HepG2 (cell line): ENCODE measurements around the gene BMP6.

Source experiments
- ATF1 ChIP-seq: IDR thresholded peaks from 2 replicates; pipeline ENCODE4 v1.6.1; 2016; ENCODE audit warnings: mild to moderate bottlenecking, control low read depth
- ATM ChIP-seq: fragments of 450-650 bp; IDR thresholded peaks from 2 replicates; pipeline ENCODE4 v1.7.1; 2017; ENCODE audit warnings: mild to moderate bottlenecking, borderline replicate concordance
- BATF2 ChIP-seq: sonication (generic); formaldehyde crosslinking; IDR thresholded peaks from 2 replicates; pipeline ENCODE4 v1.8.0; 2022; ENCODE audit warnings: mild to moderate bottlenecking, missing genetic modification reagents, moderate library complexity
- CHD4 ChIP-seq: fragments of 200-600 bp; sonication (generic); IDR thresholded peaks from 2 replicates; pipeline ENCODE4 v1.7.0; 2017; ENCODE audit warnings: mild to moderate bottlenecking, low read length, borderline replicate concordance
- ERF ChIP-seq: IDR thresholded peaks from 2 replicates; pipeline ENCODE4 v1.6.1; 2018; ENCODE audit warnings: missing biosample characterization, missing genetic modification reagents
- EZH2 ChIP-seq: conservative IDR thresholded peaks from 2 replicates; pipeline ENCODE4 v1.6.1; 2012; ENCODE audit warnings: mild to moderate bottlenecking, low read depth, low read length, moderate library complexity
- ZNF564 ChIP-seq: sonication (generic); formaldehyde crosslinking; IDR thresholded peaks from 2 replicates; pipeline ENCODE4 v1.8.1; 2023; ENCODE audit warnings: mild to moderate bottlenecking, missing genetic modification reagents
- ZNF576 ChIP-seq: sonication (generic); formaldehyde crosslinking; IDR thresholded peaks from 2 replicates; pipeline ENCODE4 v1.4.0; 2020; ENCODE audit warnings: mild to moderate bottlenecking, missing genetic modification reagents
- ZSCAN25 ChIP-seq: sonication (generic); formaldehyde crosslinking; IDR thresholded peaks from 2 replicates; pipeline ENCODE4 v1.8.0; 2022; ENCODE audit warnings: mild to moderate bottlenecking, missing genetic modification reagents
- TF ChIP-seq, protein P1 (sequence below): sonication (generic); formaldehyde crosslinking; IDR thresholded peaks from 2 replicates; pipeline ENCODE4 v1.4.0; 2020; ENCODE audit warnings: mild to moderate bottlenecking, missing genetic modification reagents

DNA sequence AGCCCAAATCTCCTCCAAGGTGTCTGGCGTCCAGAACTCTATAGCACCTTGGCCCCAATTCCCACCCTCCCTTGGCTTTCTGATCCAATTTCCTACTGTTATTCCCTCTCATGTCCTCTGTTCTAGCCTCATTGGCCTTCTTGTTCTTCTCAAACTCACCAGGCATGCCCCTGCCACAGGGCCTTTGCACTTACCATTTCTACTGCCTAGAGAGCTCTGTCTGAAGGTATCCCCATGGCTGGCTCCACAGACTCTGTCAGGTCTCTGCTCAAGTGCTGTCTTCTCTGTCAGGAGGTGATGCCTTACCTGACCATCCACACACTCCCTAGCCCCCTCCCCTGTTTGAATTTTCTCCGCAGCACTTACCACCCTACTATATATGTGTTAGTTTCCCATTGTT, 5.6 kb upstream of the BMP6 start:
- TF ChIP-seq BATF2 (CRISPR knock-in tag) (no peak), ATF1 (CRISPR knock-in tag) (no peak), ZNF576 (CRISPR knock-in tag) (no peak), ZSCAN25 (no peak), ZNF564 (no peak), EZH2 (no peak), CHD4 (no peak), ATM (no peak), ERF (CRISPR knock-in tag) (no peak)
- TF ChIP-seq, protein P1, sequence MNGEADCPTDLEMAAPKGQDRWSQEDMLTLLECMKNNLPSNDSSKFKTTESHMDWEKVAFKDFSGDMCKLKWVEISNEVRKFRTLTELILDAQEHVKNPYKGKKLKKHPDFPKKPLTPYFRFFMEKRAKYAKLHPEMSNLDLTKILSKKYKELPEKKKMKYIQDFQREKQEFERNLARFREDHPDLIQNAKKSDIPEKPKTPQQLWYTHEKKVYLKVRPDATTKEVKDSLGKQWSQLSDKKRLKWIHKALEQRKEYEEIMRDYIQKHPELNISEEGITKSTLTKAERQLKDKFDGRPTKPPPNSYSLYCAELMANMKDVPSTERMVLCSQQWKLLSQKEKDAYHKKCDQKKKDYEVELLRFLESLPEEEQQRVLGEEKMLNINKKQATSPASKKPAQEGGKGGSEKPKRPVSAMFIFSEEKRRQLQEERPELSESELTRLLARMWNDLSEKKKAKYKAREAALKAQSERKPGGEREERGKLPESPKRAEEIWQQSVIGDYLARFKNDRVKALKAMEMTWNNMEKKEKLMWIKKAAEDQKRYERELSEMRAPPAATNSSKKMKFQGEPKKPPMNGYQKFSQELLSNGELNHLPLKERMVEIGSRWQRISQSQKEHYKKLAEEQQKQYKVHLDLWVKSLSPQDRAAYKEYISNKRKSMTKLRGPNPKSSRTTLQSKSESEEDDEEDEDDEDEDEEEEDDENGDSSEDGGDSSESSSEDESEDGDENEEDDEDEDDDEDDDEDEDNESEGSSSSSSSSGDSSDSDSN (CRISPR knock-in tag) = no peak
